WTC11 (cell line): ENCODE data around the gene OSBPL5. TPM values are rescaled to one million over a fixed set of nuclear protein-coding genes. Genes with fewer than 3 reads are reported as not detected.

Experiments used
- ATAC-seq: fragments of 200-7000 bp; cut with Tn5 transposase; 2 replicates; pipeline ENCODE4 v1.10.0; 2021; ENCODE audit warnings: mild to moderate bottlenecking, moderate library complexity
- CTCF ChIA-PET: fragments of 300-600 bp; sonication (Branson Sonifier 250); formaldehyde crosslinking; loops from one replicate; lab custom pipeline; 2021; ENCODE audit warnings: antibody characterized with exemption; lab: Charles Lee
- POLR2A ChIA-PET: fragments of 350-600 bp; sonication (Branson Sonifier 250); formaldehyde crosslinking; loops from one replicate; lab custom pipeline; 2021; ENCODE audit warnings: antibody characterized with exemption; lab: Charles Lee
- DNase-seq: peaks from one replicate; pipeline ENCODE4 v3.0.0; 2021; ENCODE audit warnings: low spot score
- H3K27ac Mint-ChIP-seq: 2 replicates; pipeline ENCODE4 v1.8.0; 2021; ENCODE audit warnings: mixed read lengths
- H3K27me3 Mint-ChIP-seq: 2 replicates; pipeline ENCODE4 v1.8.0; 2021; ENCODE audit warnings: low read depth, mild to moderate bottlenecking, moderate library complexity, mixed read lengths
- H3K36me3 Mint-ChIP-seq: 2 replicates; pipeline ENCODE4 v1.8.0; 2021; ENCODE audit warnings: mixed read lengths
- H3K4me1 Mint-ChIP-seq: 2 replicates; pipeline ENCODE4 v1.8.0; 2022; ENCODE audit warnings: mixed read lengths
- H3K4me3 Mint-ChIP-seq: 2 replicates; pipeline ENCODE4 v1.8.0; 2021; ENCODE audit warnings: mild to moderate bottlenecking, moderate library complexity, mixed read lengths
- H3K9me3 Mint-ChIP-seq: 2 replicates; pipeline ENCODE4 v1.8.0; 2021; ENCODE audit warnings: mixed read lengths
- ATF1 ChIP-seq: sonication (generic); formaldehyde crosslinking; IDR thresholded peaks from 2 replicates; pipeline ENCODE4 v1.8.1; 2023; ENCODE audit warnings: mild to moderate bottlenecking, moderate library complexity, missing genetic modification reagents
- ATF6 ChIP-seq: sonication (generic); formaldehyde crosslinking; IDR thresholded peaks from 2 replicates; pipeline ENCODE4 v1.8.1; 2023; ENCODE audit warnings: mild to moderate bottlenecking, missing genetic modification reagents
- CREM ChIP-seq: sonication (generic); formaldehyde crosslinking; IDR thresholded peaks from 2 replicates; pipeline ENCODE4 v1.8.1; 2022; ENCODE audit warnings: mild to moderate bottlenecking, missing genetic modification reagents, moderate library complexity
- E2F5 ChIP-seq: sonication (generic); formaldehyde crosslinking; IDR thresholded peaks from 2 replicates; pipeline ENCODE4 v1.8.1; 2022; ENCODE audit warnings: mild to moderate bottlenecking, moderate library complexity, missing genetic modification reagents
- GRHL2 ChIP-seq: fragments of 250-450 bp; sonication (Bioruptor Pico); IDR thresholded peaks from 2 replicates; pipeline ENCODE4 v1.8.0; 2022; ENCODE audit warnings: mild to moderate bottlenecking, moderate library complexity; ENCODE audit not compliant: insufficient replicate concordance, severe bottlenecking
- IRF1 ChIP-seq: sonication (generic); formaldehyde crosslinking; IDR thresholded peaks from 2 replicates; pipeline ENCODE4 v1.8.0; 2023; ENCODE audit warnings: missing genetic modification reagents
- NR1H2 ChIP-seq: sonication (generic); formaldehyde crosslinking; IDR thresholded peaks from 2 replicates; pipeline ENCODE4 v1.9.0; 2021; ENCODE audit warnings: mild to moderate bottlenecking, moderate library complexity, missing genetic modification reagents
- NR3C1 ChIP-seq: sonication (generic); formaldehyde crosslinking; conservative IDR thresholded peaks from 2 replicates; pipeline ENCODE4 v1.8.1; 2023; ENCODE audit warnings: low read depth, mild to moderate bottlenecking, missing genetic modification reagents
- ZBTB21 ChIP-seq: sonication (generic); formaldehyde crosslinking; IDR thresholded peaks from 2 replicates; pipeline ENCODE4 v1.8.1; 2023; ENCODE audit warnings: mild to moderate bottlenecking, missing genetic modification reagents, borderline replicate concordance
- ZBTB43 ChIP-seq: sonication (generic); formaldehyde crosslinking; IDR thresholded peaks from 2 replicates; pipeline ENCODE4 v1.8.1; 2023; ENCODE audit warnings: mild to moderate bottlenecking, missing genetic modification reagents
- ZNF317 ChIP-seq: sonication (generic); formaldehyde crosslinking; IDR thresholded peaks from 2 replicates; pipeline ENCODE4 v1.8.1; 2023; ENCODE audit warnings: low read depth, mild to moderate bottlenecking, moderate library complexity, missing genetic modification reagents, borderline replicate concordance
- total RNA-seq: library from RNA; stranded (reverse); gene quantifications from 3 replicates; pipeline ENCODE4 v1.2.3, GENCODE V29; 2021
- TF ChIP-seq, protein P1 (sequence below): sonication (generic); formaldehyde crosslinking; IDR thresholded peaks from 2 replicates; pipeline ENCODE4 v1.8.1; 2022; ENCODE audit warnings: low read depth, mild to moderate bottlenecking, moderate library complexity, missing genetic modification reagents, borderline replicate concordance
- TF ChIP-seq, protein P2 (sequence below): fragments of 250-450 bp; sonication (Bioruptor Pico); IDR thresholded peaks from 2 replicates; pipeline ENCODE4 v1.9.0; 2021; ENCODE audit warnings: mild to moderate bottlenecking, borderline replicate concordance
- TF ChIP-seq, protein P3 (sequence below): sonication (generic); formaldehyde crosslinking; IDR thresholded peaks from 2 replicates; pipeline ENCODE4 v1.8.0; 2022; ENCODE audit warnings: missing genetic modification reagents
- TF ChIP-seq, protein P4 (sequence below): sonication (generic); formaldehyde crosslinking; conservative IDR thresholded peaks from 2 replicates; pipeline ENCODE4 v1.8.1; 2022; ENCODE audit warnings: mild to moderate bottlenecking, missing genetic modification reagents
- TF ChIP-seq, protein P5 (sequence below): sonication (generic); formaldehyde crosslinking; IDR thresholded peaks from 2 replicates; pipeline ENCODE4 v1.8.1; 2023; ENCODE audit warnings: mild to moderate bottlenecking, missing genetic modification reagents, moderate library complexity

Gene OSBPL5
- total RNA-seq, 1 experiment from 2014 or later: 17.7 TPM

GRCh38 chr11:3133261-3134217, 31.6 kb downstream of the OSBPL5 start:
- H3K4me1 Mint-ChIP-seq: 0 out of 2 replicates have a peak, but pooled peaks cover 3% of the 10 kb centered on the region
- CTCF ChIA-PET: no interaction called here
- ATAC-seq: no peak
- no peaks in the 10 kb centered on the region for H3K36me3 Mint-ChIP-seq
- H3K27ac Mint-ChIP-seq: no peak overlapping the region; the same call in none of the 2 replicates
- DNase-seq: peak; percentile 8
- TF ChIP-seq, protein P1, sequence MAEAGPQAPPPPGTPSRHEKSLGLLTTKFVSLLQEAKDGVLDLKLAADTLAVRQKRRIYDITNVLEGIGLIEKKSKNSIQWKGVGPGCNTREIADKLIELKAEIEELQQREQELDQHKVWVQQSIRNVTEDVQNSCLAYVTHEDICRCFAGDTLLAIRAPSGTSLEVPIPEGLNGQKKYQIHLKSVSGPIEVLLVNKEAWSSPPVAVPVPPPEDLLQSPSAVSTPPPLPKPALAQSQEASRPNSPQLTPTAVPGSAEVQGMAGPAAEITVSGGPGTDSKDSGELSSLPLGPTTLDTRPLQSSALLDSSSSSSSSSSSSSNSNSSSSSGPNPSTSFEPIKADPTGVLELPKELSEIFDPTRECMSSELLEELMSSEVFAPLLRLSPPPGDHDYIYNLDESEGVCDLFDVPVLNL (CRISPR knock-in tag): no peak
- H3K9me3 Mint-ChIP-seq: peaks cover 4% of the 10 kb centered on the region
- no peak overlapping the region for H3K4me3 Mint-ChIP-seq
- POLR2A ChIA-PET: no interaction called here
- H3K27me3 Mint-ChIP-seq: no peaks in the 10 kb centered on the region

GRCh38 chr11:3132831-3133260, 32.3 kb downstream of the OSBPL5 start:
- H3K4me1 Mint-ChIP-seq: 0 out of 2 replicates have a peak, but pooled peaks cover 3% of the 10 kb centered on the region
- H3K27me3 Mint-ChIP-seq: no peaks in the 10 kb centered on the region
- ChIA-PET POLR2A (no interaction called here), CTCF (no interaction called here)
- DNase-seq (peak; percentile 7), ATAC-seq (no peak)
- no peaks in the 10 kb centered on the region for H3K36me3 Mint-ChIP-seq
- no peak overlapping the region for H3K4me3 Mint-ChIP-seq
- no peak overlapping the region; the same call in 1 of the 2 replicates for H3K27ac Mint-ChIP-seq
- peaks cover 4% of the 10 kb centered on the region for H3K9me3 Mint-ChIP-seq
- TF ChIP-seq ATF1 (CRISPR knock-in tag) (no peak), E2F5 (no peak), IRF1 (CRISPR knock-in tag) (no peak), ZBTB21 (CRISPR knock-in tag) (no peak), ZBTB43 (CRISPR knock-in tag) (no peak), NR1H2 (CRISPR knock-in tag) (no peak), NR3C1 (CRISPR knock-in tag) (no peak), GRHL2 (no peak), CREM (CRISPR knock-in tag) (no peak), ZNF317 (CRISPR knock-in tag) (no peak), ATF6 (CRISPR knock-in tag) (no peak)
- TF ChIP-seq, protein P2, sequence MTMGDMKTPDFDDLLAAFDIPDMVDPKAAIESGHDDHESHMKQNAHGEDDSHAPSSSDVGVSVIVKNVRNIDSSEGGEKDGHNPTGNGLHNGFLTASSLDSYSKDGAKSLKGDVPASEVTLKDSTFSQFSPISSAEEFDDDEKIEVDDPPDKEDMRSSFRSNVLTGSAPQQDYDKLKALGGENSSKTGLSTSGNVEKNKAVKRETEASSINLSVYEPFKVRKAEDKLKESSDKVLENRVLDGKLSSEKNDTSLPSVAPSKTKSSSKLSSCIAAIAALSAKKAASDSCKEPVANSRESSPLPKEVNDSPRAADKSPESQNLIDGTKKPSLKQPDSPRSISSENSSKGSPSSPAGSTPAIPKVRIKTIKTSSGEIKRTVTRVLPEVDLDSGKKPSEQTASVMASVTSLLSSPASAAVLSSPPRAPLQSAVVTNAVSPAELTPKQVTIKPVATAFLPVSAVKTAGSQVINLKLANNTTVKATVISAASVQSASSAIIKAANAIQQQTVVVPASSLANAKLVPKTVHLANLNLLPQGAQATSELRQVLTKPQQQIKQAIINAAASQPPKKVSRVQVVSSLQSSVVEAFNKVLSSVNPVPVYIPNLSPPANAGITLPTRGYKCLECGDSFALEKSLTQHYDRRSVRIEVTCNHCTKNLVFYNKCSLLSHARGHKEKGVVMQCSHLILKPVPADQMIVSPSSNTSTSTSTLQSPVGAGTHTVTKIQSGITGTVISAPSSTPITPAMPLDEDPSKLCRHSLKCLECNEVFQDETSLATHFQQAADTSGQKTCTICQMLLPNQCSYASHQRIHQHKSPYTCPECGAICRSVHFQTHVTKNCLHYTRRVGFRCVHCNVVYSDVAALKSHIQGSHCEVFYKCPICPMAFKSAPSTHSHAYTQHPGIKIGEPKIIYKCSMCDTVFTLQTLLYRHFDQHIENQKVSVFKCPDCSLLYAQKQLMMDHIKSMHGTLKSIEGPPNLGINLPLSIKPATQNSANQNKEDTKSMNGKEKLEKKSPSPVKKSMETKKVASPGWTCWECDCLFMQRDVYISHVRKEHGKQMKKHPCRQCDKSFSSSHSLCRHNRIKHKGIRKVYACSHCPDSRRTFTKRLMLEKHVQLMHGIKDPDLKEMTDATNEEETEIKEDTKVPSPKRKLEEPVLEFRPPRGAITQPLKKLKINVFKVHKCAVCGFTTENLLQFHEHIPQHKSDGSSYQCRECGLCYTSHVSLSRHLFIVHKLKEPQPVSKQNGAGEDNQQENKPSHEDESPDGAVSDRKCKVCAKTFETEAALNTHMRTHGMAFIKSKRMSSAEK (CRISPR knock-in tag): no peak
- TF ChIP-seq, protein P3, sequence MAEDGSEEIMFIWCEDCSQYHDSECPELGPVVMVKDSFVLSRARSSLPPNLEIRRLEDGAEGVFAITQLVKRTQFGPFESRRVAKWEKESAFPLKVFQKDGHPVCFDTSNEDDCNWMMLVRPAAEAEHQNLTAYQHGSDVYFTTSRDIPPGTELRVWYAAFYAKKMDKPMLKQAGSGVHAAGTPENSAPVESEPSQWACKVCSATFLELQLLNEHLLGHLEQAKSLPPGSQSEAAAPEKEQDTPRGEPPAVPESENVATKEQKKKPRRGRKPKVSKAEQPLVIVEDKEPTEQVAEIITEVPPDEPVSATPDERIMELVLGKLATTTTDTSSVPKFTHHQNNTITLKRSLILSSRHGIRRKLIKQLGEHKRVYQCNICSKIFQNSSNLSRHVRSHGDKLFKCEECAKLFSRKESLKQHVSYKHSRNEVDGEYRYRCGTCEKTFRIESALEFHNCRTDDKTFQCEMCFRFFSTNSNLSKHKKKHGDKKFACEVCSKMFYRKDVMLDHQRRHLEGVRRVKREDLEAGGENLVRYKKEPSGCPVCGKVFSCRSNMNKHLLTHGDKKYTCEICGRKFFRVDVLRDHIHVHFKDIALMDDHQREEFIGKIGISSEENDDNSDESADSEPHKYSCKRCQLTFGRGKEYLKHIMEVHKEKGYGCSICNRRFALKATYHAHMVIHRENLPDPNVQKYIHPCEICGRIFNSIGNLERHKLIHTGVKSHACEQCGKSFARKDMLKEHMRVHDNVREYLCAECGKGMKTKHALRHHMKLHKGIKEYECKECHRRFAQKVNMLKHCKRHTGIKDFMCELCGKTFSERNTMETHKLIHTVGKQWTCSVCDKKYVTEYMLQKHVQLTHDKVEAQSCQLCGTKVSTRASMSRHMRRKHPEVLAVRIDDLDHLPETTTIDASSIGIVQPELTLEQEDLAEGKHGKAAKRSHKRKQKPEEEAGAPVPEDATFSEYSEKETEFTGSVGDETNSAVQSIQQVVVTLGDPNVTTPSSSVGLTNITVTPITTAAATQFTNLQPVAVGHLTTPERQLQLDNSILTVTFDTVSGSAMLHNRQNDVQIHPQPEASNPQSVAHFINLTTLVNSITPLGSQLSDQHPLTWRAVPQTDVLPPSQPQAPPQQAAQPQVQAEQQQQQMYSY (CRISPR knock-in tag): no peak
- TF ChIP-seq, protein P4, sequence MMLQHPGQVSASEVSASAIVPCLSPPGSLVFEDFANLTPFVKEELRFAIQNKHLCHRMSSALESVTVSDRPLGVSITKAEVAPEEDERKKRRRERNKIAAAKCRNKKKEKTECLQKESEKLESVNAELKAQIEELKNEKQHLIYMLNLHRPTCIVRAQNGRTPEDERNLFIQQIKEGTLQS (CRISPR knock-in tag): no peak
- TF ChIP-seq, protein P5, sequence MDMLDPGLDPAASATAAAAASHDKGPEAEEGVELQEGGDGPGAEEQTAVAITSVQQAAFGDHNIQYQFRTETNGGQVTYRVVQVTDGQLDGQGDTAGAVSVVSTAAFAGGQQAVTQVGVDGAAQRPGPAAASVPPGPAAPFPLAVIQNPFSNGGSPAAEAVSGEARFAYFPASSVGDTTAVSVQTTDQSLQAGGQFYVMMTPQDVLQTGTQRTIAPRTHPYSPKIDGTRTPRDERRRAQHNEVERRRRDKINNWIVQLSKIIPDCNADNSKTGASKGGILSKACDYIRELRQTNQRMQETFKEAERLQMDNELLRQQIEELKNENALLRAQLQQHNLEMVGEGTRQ (CRISPR knock-in tag): no peak
